Liver (tissue), 9 donors: ENCODE measurements around the gene UQCR11. TPM values are rescaled to one million over a fixed set of nuclear protein-coding genes. Genes with fewer than 3 reads are reported as not detected.

Source experiments
- DNase-seq: peaks from one replicate; pipeline ENCODE4 v3.0.0-alpha.2; 2017; ENCODE audit warnings: low spot score
- H3K27ac ChIP-seq, 2 donors: one replicate each; pipeline ENCODE4 v1.7.0; 2013; ENCODE audit warnings: inconsistent platforms in 2 of 2, low read length in 2 of 2, control low read depth in 1 of 2, low read depth in 1 of 2, mild to moderate bottlenecking in 1 of 2
- H3K27me3 ChIP-seq, 4 donors: one replicate each; pipeline versions ENCODE4 v1.6.1 to v1.7.0; 2013; ENCODE audit warnings: low read length in 3 of 4, inconsistent platforms in 1 of 4, mild to moderate bottlenecking in 1 of 4, moderate library complexity in 1 of 4; ENCODE audit not compliant: control insufficient read depth in 4 of 4, insufficient read depth in 4 of 4
- H3K36me3 ChIP-seq, 4 donors: one replicate each; pipeline versions ENCODE4 v1.6.1 to v1.7.0; 2013; ENCODE audit warnings: low read length in 3 of 4, mild to moderate bottlenecking in 3 of 4, low read depth in 1 of 4, moderate library complexity in 1 of 4; ENCODE audit not compliant: control insufficient read depth in 4 of 4, insufficient read depth in 3 of 4
- H3K4me1 ChIP-seq, 4 donors: one replicate each; pipeline versions ENCODE4 v1.6.1 to v1.7.0; 2013; ENCODE audit warnings: low read length in 3 of 4, mild to moderate bottlenecking in 3 of 4, moderate library complexity in 1 of 4; ENCODE audit not compliant: control insufficient read depth in 4 of 4, insufficient read depth in 4 of 4
- H3K4me3 ChIP-seq, 3 donors: one replicate each; pipeline versions ENCODE4 v1.6.1 to v1.7.0; 2013; ENCODE audit warnings: low read length in 3 of 3, control low read depth in 1 of 3, low read depth in 1 of 3, mild to moderate bottlenecking in 1 of 3
- H3K9ac ChIP-seq, 2 donors: one replicate each; pipeline ENCODE4 v1.7.0; 2013; ENCODE audit warnings: low read length in 2 of 2, mild to moderate bottlenecking in 2 of 2, moderate library complexity in 2 of 2, control low read depth in 1 of 2, low read depth in 1 of 2
- H3K9me3 ChIP-seq, 4 donors: one replicate each; pipeline versions ENCODE4 v1.6.1 to v1.7.0; 2013; ENCODE audit warnings: low read length in 3 of 4; ENCODE audit not compliant: control insufficient read depth in 4 of 4
- CTCF ChIP-seq: fragments of 150-350 bp; IDR thresholded peaks from 2 replicates; pipeline ENCODE4 v1.5.1; 2017; ENCODE audit warnings: improper control_type of control experiment, low read depth, low read length; ENCODE audit not compliant: missing input control
- EGR1 ChIP-seq, 2 donors: IDR thresholded peaks; 2 replicates each; pipeline ENCODE4 v1.6.1; 2016 to 2018; ENCODE audit warnings: antibody characterized with exemption in 2 of 2, low read depth in 2 of 2
- GABPA ChIP-seq, 2 donors: IDR thresholded peaks in 1 of 2; conservative IDR thresholded peaks in 1 of 2; 2 replicates each; pipeline ENCODE4 v1.6.1; 2016; ENCODE audit warnings: antibody characterized with exemption in 2 of 2, mild to moderate bottlenecking in 1 of 2, moderate library complexity in 1 of 2
- HNF4A ChIP-seq, 2 donors: conservative IDR thresholded peaks; 2 replicates each; pipeline ENCODE4 v1.6.1; 2016; ENCODE audit warnings: antibody characterized with exemption in 2 of 2, mild to moderate bottlenecking in 2 of 2
- HNF4G ChIP-seq: IDR thresholded peaks from 2 replicates; pipeline ENCODE4 v1.6.1; 2016; ENCODE audit warnings: antibody characterized with exemption
- NR2F2 ChIP-seq: IDR thresholded peaks from 2 replicates; pipeline ENCODE4 v1.6.1; 2016; ENCODE audit warnings: antibody characterized with exemption
- RAD21 ChIP-seq, 2 donors: IDR thresholded peaks; 2 replicates each; pipeline ENCODE4 v1.6.1; 2016; ENCODE audit warnings: antibody characterized with exemption in 2 of 2, mild to moderate bottlenecking in 2 of 2
- REST ChIP-seq: IDR thresholded peaks from 2 replicates; pipeline ENCODE4 v1.6.1; 2016; ENCODE audit warnings: antibody characterized with exemption, mild to moderate bottlenecking
- YY1 ChIP-seq: IDR thresholded peaks from 2 replicates; pipeline ENCODE4 v1.6.1; 2016; ENCODE audit warnings: antibody characterized with exemption, mild to moderate bottlenecking
- WGBS: extraction: QIAGEN DNeasy Blood & Tissue Kit; methylation state at CpG from one replicate; pipeline ENCODE4 v1.1.7; 2013; 5-methylcytosine and 5-hydroxymethylcytosine counted together
- polyA plus RNA-seq, 2 donors: library from polyadenylated mRNA; stranded (reverse) in 1 of 2; unstranded in 1 of 2; fragments of 200-250 nt in 1 of 2; fragments of >200 nt in 1 of 2; fragmentation: Nextera tagmentation in 1 of 2; extraction: Ambion mirVana in 1 of 2; gene quantifications; one replicate each; pipeline versions ENCODE4 v1.2.1 to v1.2.3, GENCODE V29; 2013 to 2015
- total RNA-seq, 2 donors: library from RNA; depleted of rRNA; stranded (reverse); fragments of >200 nt; gene quantifications; one replicate each; pipeline ENCODE4 v1.2.3, GENCODE V29; 2014
- donor health status: healthy.
- donor health status: healthy.
- donor health status: healthy.
- donor health status: healthy.
- donor health status: healthy.

Gene UQCR11
- total and polyA plus RNA-seq, 4 donors = 23.8 to 862 (median 82.3) TPM

GRCh38 chr19:1598777-1599459 is 6.3 kb downstream of the UQCR11 start (continued):
- no peak for TF ChIP-seq REST
- TF ChIP-seq RAD21 (IDR thresholded peaks at IDR 0.05) = no peak
- TF ChIP-seq EGR1 (IDR thresholded peaks at IDR 0.05; ENCODE audit: low read depth in 2 of 2) = no peak

GRCh38 chr19:1593501-1593772 is 11.8 kb downstream of the UQCR11 start:
- peak overlapping the region in 1 of 2 donors; percentile 66 for H3K9ac ChIP-seq
- TF ChIP-seq NR2F2 = no peak
- no peak for DNase-seq
- no peak overlapping the region for H3K4me3 ChIP-seq
- 58% methylated on average over 10 of the region's 10 CpGs for WGBS
- no peak overlapping the region for H3K27ac ChIP-seq
- no peaks in the 10 kb centered on the region for H3K9me3 ChIP-seq
- H3K4me1 ChIP-seq = peaks cover 9 to 33% (median 19%) of the 10 kb centered on the region in 4 donors
- peaks cover 7 to 13% (median 10%) of the 10 kb centered on the region in 4 donors for H3K36me3 ChIP-seq
- H3K27me3 ChIP-seq = no peaks in the 10 kb centered on the region

- Histone ChIP-seq H3K4me3 (peak within 1 kb of the TSS; percentile 77 to 97 (median 85)), H3K36me3 (peaks cover 7 to 12% (median 8%) of the 10 kb centered on the region in 4 donors), H3K9ac (peak within 1 kb of the TSS; percentile 81 to 99), H3K4me1 (peaks cover 10 to 38% (median 24%) of the 10 kb centered on the region in 4 donors), H3K9me3 (no peaks in the 10 kb centered on the region), H3K27ac (peak within 1 kb of the TSS; percentile 84 to 96), H3K27me3 (no peaks in the 10 kb centered on the region)
- WGBS = 2% methylated on average over 68 of the region's 68 CpGs
- peak; percentile 90 for DNase-seq
- TF ChIP-seq YY1 (peak; percentile 23), HNF4A (conservative IDR thresholded peaks at IDR 0.05) (peak in 1 of 2 donors; percentile 8), REST (peak; percentile 29), GABPA (IDR thresholded peaks at IDR 0.05 in 1 of 2, conservative IDR thresholded peaks at IDR 0.05 in 1 of 2) (no peak), CTCF (peak; percentile 18), HNF4G (no peak)
Observed at GRCh38 chr19:1592755-1593500, 12.3 kb downstream of the UQCR11 start, which contains the start of gene MBD3. Gene MBD3, minus strand, starts transcription at chr19:1592865. Its CDS starts 234 bp downstream, at chr19:1592631.
